KMS-11 (cell line): ENCODE data around the gene IFIT3.

Source experiments
- H2AFZ ChIP-seq: fragments of 200-600 bp; sonication (generic); 2 replicates; pipeline ENCODE4 v1.6.1; 2016; ENCODE audit warnings: antibody characterized with exemption, mixed run types, low read depth
- H3K27ac ChIP-seq: fragments of 200-600 bp; sonication (generic); 2 replicates; pipeline ENCODE4 v1.6.1; 2016; ENCODE audit warnings: mild to moderate bottlenecking, mixed run types
- H3K27me3 ChIP-seq: fragments of 200-600 bp; sonication (generic); 2 replicates; pipeline ENCODE4 v1.6.1; 2017; ENCODE audit warnings: mild to moderate bottlenecking, low read depth, mixed run types, moderate library complexity; ENCODE audit not compliant: insufficient read depth
- H3K36me3 ChIP-seq: fragments of 200-600 bp; sonication (generic); 2 replicates; pipeline ENCODE4 v1.6.1; 2017; ENCODE audit warnings: mild to moderate bottlenecking, mixed run types; ENCODE audit not compliant: insufficient read depth
- H3K4me1 ChIP-seq: fragments of 200-600 bp; sonication (generic); 2 replicates; pipeline ENCODE4 v1.6.1; 2016; ENCODE audit warnings: mild to moderate bottlenecking, low read depth, mixed run types; ENCODE audit not compliant: poor library complexity, severe bottlenecking
- H3K4me2 ChIP-seq: fragments of 200-600 bp; sonication (generic); 2 replicates; pipeline ENCODE4 v1.7.0; 2016; ENCODE audit warnings: mild to moderate bottlenecking, mixed run types
- H3K4me3 ChIP-seq: fragments of 200-600 bp; sonication (generic); IDR thresholded peaks from 2 replicates; pipeline ENCODE4 v1.6.1; 2017; ENCODE audit warnings: low read depth, low read length, mixed read lengths; ENCODE audit not compliant: insufficient read depth
- H3K79me2 ChIP-seq: fragments of 200-600 bp; sonication (generic); 2 replicates; pipeline ENCODE4 v1.6.1; 2016; ENCODE audit warnings: low read depth, mixed run types; ENCODE audit not compliant: insufficient read depth
- H3K9ac ChIP-seq: fragments of 200-600 bp; sonication (generic); 2 replicates; pipeline ENCODE4 v1.6.1; 2016; ENCODE audit warnings: mild to moderate bottlenecking, mixed run types
- H4K20me1 ChIP-seq: fragments of 200-600 bp; sonication (generic); 2 replicates; pipeline ENCODE4 v1.6.1; 2016; ENCODE audit warnings: mild to moderate bottlenecking, mixed run types; ENCODE audit not compliant: insufficient read depth
- TF ChIP-seq, protein P1 (sequence below): fragments of 200-600 bp; sonication (generic); conservative IDR thresholded peaks from 2 replicates; pipeline ENCODE4 v1.6.1; 2017; ENCODE audit warnings: low read depth, mild to moderate bottlenecking, antibody characterized with exemption, low read length, moderate library complexity, mixed read lengths

IFIT3 gene

DNA sequence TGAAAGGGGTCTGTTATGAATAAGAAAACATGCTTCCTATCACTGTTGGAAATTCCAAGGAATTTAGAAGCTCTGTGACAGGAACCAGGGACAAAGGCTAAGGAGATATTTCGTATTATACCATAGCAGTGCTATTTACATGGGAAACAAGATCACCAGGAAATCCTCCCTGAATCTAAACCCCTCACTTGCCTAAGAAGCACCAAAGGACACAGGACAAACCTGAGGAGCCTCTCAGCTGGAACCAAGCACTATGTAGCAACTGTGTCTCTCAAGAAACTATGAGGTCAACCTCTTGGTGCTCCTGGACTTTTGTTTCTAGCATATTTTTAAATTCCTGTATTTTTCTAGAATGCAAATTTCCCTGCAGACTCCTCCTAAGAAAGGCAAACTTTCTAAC, 29.3 kb downstream of the IFIT3 start:
- Histone ChIP-seq H2AFZ (no peak overlapping the region), H3K27me3 (no peaks in the 10 kb centered on the region), H3K4me1 (peaks cover 80% of the 10 kb centered on the region), H3K4me2 (no peak overlapping the region), H3K79me2 (no peaks in the 10 kb centered on the region), H3K27ac (no peak overlapping the region), H3K36me3 (no peaks in the 10 kb centered on the region), H3K4me3 (no peak overlapping the region), H4K20me1 (no peaks in the 10 kb centered on the region), H3K9ac (no peak overlapping the region)
- TF ChIP-seq, protein P1, sequence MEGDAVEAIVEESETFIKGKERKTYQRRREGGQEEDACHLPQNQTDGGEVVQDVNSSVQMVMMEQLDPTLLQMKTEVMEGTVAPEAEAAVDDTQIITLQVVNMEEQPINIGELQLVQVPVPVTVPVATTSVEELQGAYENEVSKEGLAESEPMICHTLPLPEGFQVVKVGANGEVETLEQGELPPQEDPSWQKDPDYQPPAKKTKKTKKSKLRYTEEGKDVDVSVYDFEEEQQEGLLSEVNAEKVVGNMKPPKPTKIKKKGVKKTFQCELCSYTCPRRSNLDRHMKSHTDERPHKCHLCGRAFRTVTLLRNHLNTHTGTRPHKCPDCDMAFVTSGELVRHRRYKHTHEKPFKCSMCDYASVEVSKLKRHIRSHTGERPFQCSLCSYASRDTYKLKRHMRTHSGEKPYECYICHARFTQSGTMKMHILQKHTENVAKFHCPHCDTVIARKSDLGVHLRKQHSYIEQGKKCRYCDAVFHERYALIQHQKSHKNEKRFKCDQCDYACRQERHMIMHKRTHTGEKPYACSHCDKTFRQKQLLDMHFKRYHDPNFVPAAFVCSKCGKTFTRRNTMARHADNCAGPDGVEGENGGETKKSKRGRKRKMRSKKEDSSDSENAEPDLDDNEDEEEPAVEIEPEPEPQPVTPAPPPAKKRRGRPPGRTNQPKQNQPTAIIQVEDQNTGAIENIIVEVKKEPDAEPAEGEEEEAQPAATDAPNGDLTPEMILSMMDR = no peak

DNA sequence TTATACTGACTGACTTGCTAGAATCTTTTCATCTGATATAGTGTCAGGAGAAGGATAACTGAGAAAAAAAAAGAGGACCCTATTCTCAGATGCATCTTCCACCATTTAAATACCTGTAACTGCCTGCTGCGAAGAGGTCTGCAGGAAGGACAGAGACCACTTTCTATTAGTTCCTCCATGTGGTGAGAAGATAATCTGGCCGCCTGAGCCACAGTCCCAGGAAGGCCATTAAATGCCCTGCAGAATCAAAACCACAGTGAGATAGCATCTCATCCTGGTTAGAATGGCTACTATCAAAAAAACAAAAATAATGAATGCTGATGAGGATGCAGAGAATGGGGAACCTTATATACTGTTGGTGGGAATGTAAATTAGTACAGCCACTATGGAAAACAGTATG, 30.2 kb downstream of the IFIT3 start:
- H3K4me1 ChIP-seq = peaks cover 78% of the 10 kb centered on the region
- H2AFZ ChIP-seq = no peak overlapping the region
- no peak overlapping the region for H3K4me3 ChIP-seq
- H3K79me2 ChIP-seq = no peaks in the 10 kb centered on the region
- H3K9ac ChIP-seq = no peak overlapping the region
- TF ChIP-seq, protein P1 = no peak
- H3K4me2 ChIP-seq = no peak overlapping the region
- no peaks in the 10 kb centered on the region for H3K27me3 ChIP-seq
- H3K27ac ChIP-seq = no peak overlapping the region
- no peaks in the 10 kb centered on the region for H3K36me3 ChIP-seq
- no peaks in the 10 kb centered on the region for H4K20me1 ChIP-seq

DNA sequence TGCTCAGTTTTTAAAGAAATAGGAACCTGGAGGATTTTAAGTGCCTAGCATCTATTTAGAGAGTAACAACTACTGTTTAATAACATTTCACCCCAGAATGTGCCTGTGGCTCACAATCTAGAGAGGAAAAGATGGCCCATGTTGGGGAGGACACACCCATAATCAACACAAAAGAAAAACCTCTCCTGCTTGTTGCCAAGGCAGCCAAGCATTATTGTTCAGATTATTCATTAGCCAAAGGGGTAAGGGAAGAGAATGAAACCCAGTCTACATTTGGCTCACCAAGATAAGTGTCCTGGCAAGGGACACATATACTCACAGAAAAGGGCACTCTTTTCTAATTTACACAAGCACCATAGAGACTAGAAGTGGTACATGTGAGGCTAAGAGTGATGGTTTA, 32.4 kb downstream of the IFIT3 start:
- TF ChIP-seq, protein P1 = no peak
- no peak overlapping the region for H2AFZ ChIP-seq
- H3K4me1 ChIP-seq = peaks cover 85% of the 10 kb centered on the region
- H3K27ac ChIP-seq = no peak overlapping the region
- peak overlapping the region; percentile 11; the same call in 1 of the 2 replicates for H3K4me2 ChIP-seq
- no peaks in the 10 kb centered on the region for H3K27me3 ChIP-seq
- no peaks in the 10 kb centered on the region for H4K20me1 ChIP-seq
- no peak overlapping the region for H3K4me3 ChIP-seq
- no peak overlapping the region for H3K9ac ChIP-seq
- no peaks in the 10 kb centered on the region for H3K36me3 ChIP-seq
- H3K79me2 ChIP-seq = no peaks in the 10 kb centered on the region

DNA sequence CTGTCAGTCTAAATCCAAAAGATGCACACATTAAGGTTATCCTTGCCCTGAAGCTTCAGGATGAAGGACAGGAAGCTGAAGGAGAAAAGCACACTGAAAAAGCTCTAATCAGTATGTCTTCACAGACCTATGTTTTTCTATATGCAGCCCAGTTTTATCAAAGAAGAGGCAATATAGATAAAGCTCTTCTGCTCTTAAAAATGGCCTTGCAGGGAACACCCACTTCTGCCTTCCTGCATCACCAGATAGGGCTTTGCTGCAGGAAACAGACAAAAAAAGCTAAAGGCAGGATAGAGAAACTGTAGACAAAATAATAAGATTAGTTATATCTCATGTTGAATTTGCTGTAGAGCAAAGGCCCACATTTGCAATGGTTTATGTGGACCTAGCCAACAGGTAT, 35.1 kb downstream of the IFIT3 start:
- H3K27ac ChIP-seq = no peak overlapping the region
- no peaks in the 10 kb centered on the region for H3K36me3 ChIP-seq
- no peak overlapping the region for H2AFZ ChIP-seq
- no peaks in the 10 kb centered on the region for H4K20me1 ChIP-seq
- H3K4me1 ChIP-seq = peaks cover 82% of the 10 kb centered on the region
- no peak overlapping the region for H3K4me3 ChIP-seq
- H3K4me2 ChIP-seq = no peak overlapping the region
- no peaks in the 10 kb centered on the region for H3K79me2 ChIP-seq
- no peak overlapping the region for H3K9ac ChIP-seq
- TF ChIP-seq, protein P1 = no peak
- no peaks in the 10 kb centered on the region for H3K27me3 ChIP-seq
